ENCODE measurements around the gene SYMPK.

The SYMPK gene

DNA sequence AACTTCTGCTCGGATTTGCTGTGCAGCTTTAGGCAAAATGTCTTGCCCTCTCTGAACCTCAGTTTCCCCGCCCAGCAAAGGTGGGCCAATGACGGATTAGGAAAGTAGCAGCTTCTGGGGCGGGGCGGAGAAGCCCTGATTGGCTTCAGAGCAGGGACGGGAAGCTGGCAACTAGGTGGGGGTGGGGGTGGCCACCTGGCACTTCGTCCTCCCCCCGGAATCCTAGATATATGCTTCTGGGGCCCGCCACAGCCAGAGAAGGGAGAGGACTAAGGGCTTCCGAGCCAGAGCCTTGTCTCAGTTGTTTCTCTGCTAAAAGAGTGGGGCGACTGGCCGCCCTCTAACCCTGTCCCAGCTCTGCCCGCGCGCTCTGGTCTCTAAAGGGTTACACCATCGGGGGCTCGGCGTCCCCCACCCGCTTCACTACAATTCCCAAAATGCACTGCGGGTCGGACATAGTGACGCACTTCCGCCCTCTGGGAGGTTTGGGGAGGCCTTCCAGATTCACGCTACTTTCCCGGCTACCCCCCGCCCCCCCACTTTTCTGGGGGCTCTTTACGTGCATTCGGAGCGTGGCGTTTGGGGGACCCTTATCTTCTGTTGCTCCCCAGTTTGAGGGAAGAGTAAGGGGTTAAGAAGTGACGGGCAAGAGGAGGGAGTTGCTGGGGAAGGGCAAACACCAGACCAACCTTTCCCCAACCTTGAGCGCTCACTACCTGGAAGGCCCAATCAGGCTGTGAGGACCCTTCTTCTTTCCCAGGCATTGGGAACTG is 23.7 kb upstream of the SYMPK start (continued):
- TF ChIP-seq GLIS1 (tag by site-specific recombination; IDR thresholded peaks at IDR 0.05): peak; percentile 85
- TF ChIP-seq ZNF138 (tag by site-specific recombination; IDR thresholded peaks at IDR 0.05; ENCODE audit: borderline replicate concordance): no peak
- TF ChIP-seq ZNF311 (tag by site-specific recombination; IDR thresholded peaks at IDR 0.05; ENCODE audit: borderline replicate concordance): no peak
- TF ChIP-seq ZNF211 (tag by site-specific recombination; IDR thresholded peaks at IDR 0.05; ENCODE audit: low read depth): no peak
- no peak for TF ChIP-seq ZNF175 (tag by site-specific recombination; IDR thresholded peaks at IDR 0.05)
- no peak for TF ChIP-seq RBAK (tag by site-specific recombination; IDR thresholded peaks at IDR 0.05)
- TF ChIP-seq GFI1B (tag by site-specific recombination; IDR thresholded peaks at IDR 0.05): no peak
- TF ChIP-seq, protein P1, sequence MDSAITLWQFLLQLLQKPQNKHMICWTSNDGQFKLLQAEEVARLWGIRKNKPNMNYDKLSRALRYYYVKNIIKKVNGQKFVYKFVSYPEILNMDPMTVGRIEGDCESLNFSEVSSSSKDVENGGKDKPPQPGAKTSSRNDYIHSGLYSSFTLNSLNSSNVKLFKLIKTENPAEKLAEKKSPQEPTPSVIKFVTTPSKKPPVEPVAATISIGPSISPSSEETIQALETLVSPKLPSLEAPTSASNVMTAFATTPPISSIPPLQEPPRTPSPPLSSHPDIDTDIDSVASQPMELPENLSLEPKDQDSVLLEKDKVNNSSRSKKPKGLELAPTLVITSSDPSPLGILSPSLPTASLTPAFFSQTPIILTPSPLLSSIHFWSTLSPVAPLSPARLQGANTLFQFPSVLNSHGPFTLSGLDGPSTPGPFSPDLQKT (IDR thresholded peaks at IDR 0.05; ENCODE audit: borderline replicate concordance, low read depth, low read length): no peak
- TF ChIP-seq ZFP37 (tag by site-specific recombination; IDR thresholded peaks at IDR 0.05): peak; percentile 32; the same call in 1 of the 2 replicates
- no peak for TF ChIP-seq TRIM28 (IDR thresholded peaks at IDR 0.05; ENCODE audit: borderline replicate concordance, low read length)
- TF ChIP-seq KLF17 (tag by site-specific recombination; IDR thresholded peaks at IDR 0.05): 0 out of 2 replicates have a peak, but pooled peaks have one; percentile 21
- TF ChIP-seq ZNF747 (tag by site-specific recombination; IDR thresholded peaks at IDR 0.05): no peak
- no peak for TF ChIP-seq ZNF670 (tag by site-specific recombination; IDR thresholded peaks at IDR 0.05; ENCODE audit: low read depth)
- TF ChIP-seq ZBTB1 (tag by site-specific recombination; IDR thresholded peaks at IDR 0.05): no peak
- TF ChIP-seq, protein P2, sequence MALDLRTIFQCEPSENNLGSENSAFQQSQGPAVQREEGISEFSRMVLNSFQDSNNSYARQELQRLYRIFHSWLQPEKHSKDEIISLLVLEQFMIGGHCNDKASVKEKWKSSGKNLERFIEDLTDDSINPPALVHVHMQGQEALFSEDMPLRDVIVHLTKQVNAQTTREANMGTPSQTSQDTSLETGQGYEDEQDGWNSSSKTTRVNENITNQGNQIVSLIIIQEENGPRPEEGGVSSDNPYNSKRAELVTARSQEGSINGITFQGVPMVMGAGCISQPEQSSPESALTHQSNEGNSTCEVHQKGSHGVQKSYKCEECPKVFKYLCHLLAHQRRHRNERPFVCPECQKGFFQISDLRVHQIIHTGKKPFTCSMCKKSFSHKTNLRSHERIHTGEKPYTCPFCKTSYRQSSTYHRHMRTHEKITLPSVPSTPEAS (tag by site-specific recombination; IDR thresholded peaks at IDR 0.05): no peak
- TF ChIP-seq, protein P3, sequence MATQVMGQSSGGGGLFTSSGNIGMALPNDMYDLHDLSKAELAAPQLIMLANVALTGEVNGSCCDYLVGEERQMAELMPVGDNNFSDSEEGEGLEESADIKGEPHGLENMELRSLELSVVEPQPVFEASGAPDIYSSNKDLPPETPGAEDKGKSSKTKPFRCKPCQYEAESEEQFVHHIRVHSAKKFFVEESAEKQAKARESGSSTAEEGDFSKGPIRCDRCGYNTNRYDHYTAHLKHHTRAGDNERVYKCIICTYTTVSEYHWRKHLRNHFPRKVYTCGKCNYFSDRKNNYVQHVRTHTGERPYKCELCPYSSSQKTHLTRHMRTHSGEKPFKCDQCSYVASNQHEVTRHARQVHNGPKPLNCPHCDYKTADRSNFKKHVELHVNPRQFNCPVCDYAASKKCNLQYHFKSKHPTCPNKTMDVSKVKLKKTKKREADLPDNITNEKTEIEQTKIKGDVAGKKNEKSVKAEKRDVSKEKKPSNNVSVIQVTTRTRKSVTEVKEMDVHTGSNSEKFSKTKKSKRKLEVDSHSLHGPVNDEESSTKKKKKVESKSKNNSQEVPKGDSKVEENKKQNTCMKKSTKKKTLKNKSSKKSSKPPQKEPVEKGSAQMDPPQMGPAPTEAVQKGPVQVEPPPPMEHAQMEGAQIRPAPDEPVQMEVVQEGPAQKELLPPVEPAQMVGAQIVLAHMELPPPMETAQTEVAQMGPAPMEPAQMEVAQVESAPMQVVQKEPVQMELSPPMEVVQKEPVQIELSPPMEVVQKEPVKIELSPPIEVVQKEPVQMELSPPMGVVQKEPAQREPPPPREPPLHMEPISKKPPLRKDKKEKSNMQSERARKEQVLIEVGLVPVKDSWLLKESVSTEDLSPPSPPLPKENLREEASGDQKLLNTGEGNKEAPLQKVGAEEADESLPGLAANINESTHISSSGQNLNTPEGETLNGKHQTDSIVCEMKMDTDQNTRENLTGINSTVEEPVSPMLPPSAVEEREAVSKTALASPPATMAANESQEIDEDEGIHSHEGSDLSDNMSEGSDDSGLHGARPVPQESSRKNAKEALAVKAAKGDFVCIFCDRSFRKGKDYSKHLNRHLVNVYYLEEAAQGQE (tag by site-specific recombination; IDR thresholded peaks at IDR 0.05): no peak
- TF ChIP-seq ZNF514 (tag by site-specific recombination; IDR thresholded peaks at IDR 0.05): no peak
- TF ChIP-seq, protein P4, sequence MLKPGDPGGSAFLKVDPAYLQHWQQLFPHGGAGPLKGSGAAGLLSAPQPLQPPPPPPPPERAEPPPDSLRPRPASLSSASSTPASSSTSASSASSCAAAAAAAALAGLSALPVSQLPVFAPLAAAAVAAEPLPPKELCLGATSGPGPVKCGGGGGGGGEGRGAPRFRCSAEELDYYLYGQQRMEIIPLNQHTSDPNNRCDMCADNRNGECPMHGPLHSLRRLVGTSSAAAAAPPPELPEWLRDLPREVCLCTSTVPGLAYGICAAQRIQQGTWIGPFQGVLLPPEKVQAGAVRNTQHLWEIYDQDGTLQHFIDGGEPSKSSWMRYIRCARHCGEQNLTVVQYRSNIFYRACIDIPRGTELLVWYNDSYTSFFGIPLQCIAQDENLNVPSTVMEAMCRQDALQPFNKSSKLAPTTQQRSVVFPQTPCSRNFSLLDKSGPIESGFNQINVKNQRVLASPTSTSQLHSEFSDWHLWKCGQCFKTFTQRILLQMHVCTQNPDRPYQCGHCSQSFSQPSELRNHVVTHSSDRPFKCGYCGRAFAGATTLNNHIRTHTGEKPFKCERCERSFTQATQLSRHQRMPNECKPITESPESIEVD (tag by site-specific recombination; IDR thresholded peaks at IDR 0.05): no peak
- no peak for TF ChIP-seq HOXC10 (CRISPR knock-in tag; IDR thresholded peaks at IDR 0.05)
- peak; percentile 78 for TF ChIP-seq SP3 (tag by site-specific recombination; IDR thresholded peaks at IDR 0.05)
- TF ChIP-seq REPIN1 (tag by site-specific recombination; IDR thresholded peaks at IDR 0.05; ENCODE audit: low read depth): no peak
- 0 out of 2 replicates have a peak, but pooled peaks have one; percentile 4 for TF ChIP-seq EGR2 (tag by site-specific recombination; IDR thresholded peaks at IDR 0.05; ENCODE audit: low read depth)
- no peak for TF ChIP-seq ZNF23 (tag by site-specific recombination; IDR thresholded peaks at IDR 0.05; ENCODE audit: borderline replicate concordance)
- no peak for TF ChIP-seq ZNF585B (tag by site-specific recombination; IDR thresholded peaks at IDR 0.05)
- peak; percentile 97 for TF ChIP-seq ZNF629 (tag by site-specific recombination; IDR thresholded peaks at IDR 0.05)
- TF ChIP-seq ZNF423 (tag by site-specific recombination; IDR thresholded peaks at IDR 0.05): no peak
- no peak for TF ChIP-seq ZNF223 (tag by site-specific recombination; IDR thresholded peaks at IDR 0.05)
- TF ChIP-seq ZNF776 (tag by site-specific recombination; IDR thresholded peaks at IDR 0.05; ENCODE audit: borderline replicate concordance): no peak
- 0 out of 2 replicates have a peak, but pooled peaks have one; percentile 19 for TF ChIP-seq PRDM4 (tag by site-specific recombination; IDR thresholded peaks at IDR 0.05)
- TF ChIP-seq ZNF19 (tag by site-specific recombination; IDR thresholded peaks at IDR 0.05; ENCODE audit: low read depth): no peak

All from HEK293 (cell line).